ENCODE measurements around the gene LRRC49.
"Not testable (repeated sequence)": the region's sequence is repeated elsewhere in the genome, so short reads cannot be mapped to it uniquely, and the experiment has no call there.

LRRC49 gene

GRCh38 chr15:70892002-70892911 is at the start of gene LRRC49, which contains the start of gene THAP10:
LRRC49 (plus strand) TSS chr15:70892826; CDS start chr15:70892895, 69 bp downstream.
THAP10 (minus strand) TSS chr15:70892433; CDS start chr15:70892272, 161 bp downstream.
- peak; percentile 96 for DNase-seq (ENCODE audit: low spot score)

GRCh38 chr15:70845602-70846360 is 46.8 kb upstream of the LRRC49 start:
- no peak for DNase-seq (ENCODE audit: low spot score)

- no peak for DNase-seq (ENCODE audit: low spot score)
Measured at GRCh38 chr15:70851889-70852288, 40.7 kb upstream of the LRRC49 start.

- no peak for DNase-seq (ENCODE audit: low spot score)
Measured at GRCh38 chr15:70852501-70853317, 39.9 kb upstream of the LRRC49 start.

GRCh38 chr15:70853318-70853972 is 39.2 kb upstream of the LRRC49 start:
- peak; percentile 49 for DNase-seq (ENCODE audit: low spot score)

- peak; percentile 73 for DNase-seq (ENCODE audit: low spot score)
Measured at GRCh38 chr15:70853973-70854665, 38.5 kb upstream of the LRRC49 start, which contains the start of gene LARP6. LARP6 (minus strand) TSS chr15:70854157; CDS start chr15:70854088, 69 bp downstream.

- DNase-seq (ENCODE audit: low spot score), result peak; percentile 52
Measured at GRCh38 chr15:70854666-70854976, 38.0 kb upstream of the LRRC49 start.

GRCh38 chr15:70855764-70856163 is 36.9 kb upstream of the LRRC49 start:
- DNase-seq (ENCODE audit: low spot score), result no peak

GRCh38 chr15:70856177-70856883 is 36.3 kb upstream of the LRRC49 start:
- no peak for DNase-seq (ENCODE audit: low spot score)

- DNase-seq (ENCODE audit: low spot score), result peak; percentile 74
Measured at GRCh38 chr15:70856884-70857561, 35.6 kb upstream of the LRRC49 start.

GRCh38 chr15:70857562-70858285 is 34.9 kb upstream of the LRRC49 start:
- no peak for DNase-seq (ENCODE audit: low spot score)

GRCh38 chr15:70858614-70859321 is 33.9 kb upstream of the LRRC49 start:
- not testable (repeated sequence) for DNase-seq (ENCODE audit: low spot score)

- DNase-seq (ENCODE audit: low spot score), result no peak
Measured at GRCh38 chr15:70859322-70859908, 33.2 kb upstream of the LRRC49 start.

- DNase-seq (ENCODE audit: low spot score), result no peak
Measured at GRCh38 chr15:70859998-70860397, 32.6 kb upstream of the LRRC49 start.

- peak; percentile 92 for DNase-seq (ENCODE audit: low spot score)
Measured at GRCh38 chr15:70863450-70864218, 29.0 kb upstream of the LRRC49 start.

GRCh38 chr15:70866982-70867641 is 25.5 kb upstream of the LRRC49 start:
- DNase-seq (ENCODE audit: low spot score), result no peak
